Endothelial cell of umbilical vein (primary cell): ENCODE data around the gene RNF4. TPM values are rescaled to one million over a fixed set of nuclear protein-coding genes. Genes with fewer than 3 reads are reported as not detected.

Experiments used
- BruUV-seq: library from RNA; stranded (reverse); fragments of 400-500 nt; replicated peaks from 2 replicates; lab custom pipeline; 2021; lab: Mats Ljungman, UMichigan
- CTCF ChIA-PET: fragments of 300-600, 350-600 bp; sonication (Branson Sonifier 250); formaldehyde crosslinking; loops from one replicate; lab custom pipeline; 2021; ENCODE audit warnings: antibody characterized with exemption, inconsistent platforms; lab: Charles Lee
- POLR2A ChIA-PET: fragments of 300-600, 350-600 bp; sonication (Branson Sonifier 250); formaldehyde crosslinking; loops from one replicate; lab custom pipeline; 2021; ENCODE audit warnings: antibody characterized with exemption, inconsistent platforms; lab: Charles Lee
- DNase-seq: peaks from one replicate; pipeline ENCODE4 v3.0.0-alpha.2; 2011; ENCODE audit warnings: low read depth, low spot score
- FAIRE-seq: peaks from 2 replicates; lab custom pipeline; 2011; peaks lifted over from hg19 to GRCh38; lab: Jason Lieb, UNC
- H2AFZ ChIP-seq: 2 replicates; pipeline ENCODE4 v1.6.0; 2012; ENCODE audit warnings: low read depth, low read length, control low read depth, inconsistent platforms
- H3K27ac ChIP-seq: 2 replicates; pipeline ENCODE4 v1.5.1; 2011; ENCODE audit warnings: low read depth, mild to moderate bottlenecking, control low read depth, low read length, moderate library complexity; ENCODE audit not compliant: insufficient read depth
- H3K27me3 ChIP-seq, 2 experiments: 2 replicates each; pipeline versions ENCODE4 v1.6.0 to v1.6.1; 2011; ENCODE audit warnings: low read length in 2 of 2, mixed read lengths in 1 of 2; ENCODE audit not compliant: control insufficient read depth in 2 of 2, insufficient read depth in 2 of 2
- H3K36me3 ChIP-seq, 2 experiments: 2 replicates in 1 of 2; 3 replicates in 1 of 2; pipeline ENCODE4 v1.5.1; 2011; ENCODE audit warnings: low read length in 2 of 2, mild to moderate bottlenecking in 1 of 2, moderate library complexity in 1 of 2; ENCODE audit not compliant: control insufficient read depth in 2 of 2, insufficient read depth in 2 of 2; ENCODE audit errors: extremely low read depth in 1 of 2
- H3K4me1 ChIP-seq: 3 replicates; pipeline ENCODE4 v1.5.1; 2011; ENCODE audit warnings: mild to moderate bottlenecking, low read length; ENCODE audit not compliant: control insufficient read depth, insufficient read depth; ENCODE audit errors: extremely low read depth
- H3K4me2 ChIP-seq: 2 replicates; pipeline ENCODE4 v1.6.1; 2011; ENCODE audit warnings: low read length, control low read depth, mixed read lengths; ENCODE audit not compliant: insufficient read depth
- H3K4me3 ChIP-seq, 3 experiments: fragments of 200-600 bp in 1 of 3; sonication (generic), shearing (Covaris generic) in 1 of 3; replicated peaks in 1 of 3; 2 replicates each; pipeline ENCODE4 v1.5.1; 2011 to 2016; ENCODE audit warnings: control low read depth in 3 of 3, low read length in 3 of 3, mild to moderate bottlenecking in 2 of 3, inconsistent platforms in 1 of 3, low read depth in 1 of 3, moderate library complexity in 1 of 3; ENCODE audit not compliant: insufficient read depth in 1 of 3
- H3K79me2 ChIP-seq: 2 replicates; pipeline ENCODE4 v1.6.0; 2012; ENCODE audit warnings: low read length, inconsistent platforms; ENCODE audit not compliant: control insufficient read depth, insufficient read depth
- H3K9ac ChIP-seq: replicated peaks from 2 replicates; pipeline ENCODE3; 2011; ENCODE audit warnings: low read length, control low read depth; ENCODE audit not compliant: insufficient read depth; ENCODE audit errors: extremely low read depth
- H3K9me1 ChIP-seq: replicated peaks from 3 replicates; pipeline ENCODE4 v1.6.0; 2011; ENCODE audit warnings: mild to moderate bottlenecking, low read length; ENCODE audit not compliant: control insufficient read depth, insufficient read depth; ENCODE audit errors: extremely low read depth
- H3K9me3 ChIP-seq: replicated peaks from 2 replicates; pipeline ENCODE4 v1.5.1; 2012; ENCODE audit warnings: low read length, inconsistent platforms; ENCODE audit not compliant: control insufficient read depth, insufficient read depth
- H4K20me1 ChIP-seq: replicated peaks from 2 replicates; pipeline ENCODE3; 2011; ENCODE audit warnings: mild to moderate bottlenecking, low read length; ENCODE audit not compliant: control insufficient read depth, insufficient read depth; ENCODE audit errors: extremely low read depth
- CTCF ChIP-seq, 2 donors: IDR thresholded peaks; 1 replicate in 1 of 2; 2 replicates in 1 of 2; pipeline ENCODE4 v1.5.1; 2011; ENCODE audit warnings: low read length in 2 of 2, mild to moderate bottlenecking in 2 of 2, moderate library complexity in 2 of 2, control low read depth in 1 of 2, inconsistent platforms in 1 of 2, low read depth in 1 of 2; ENCODE audit not compliant: insufficient read depth in 1 of 2; ENCODE audit errors: extremely low read depth in 1 of 2
- EZH2 ChIP-seq: IDR thresholded peaks from 2 replicates; pipeline ENCODE4 v1.6.1; 2012; ENCODE audit warnings: borderline replicate concordance, low read depth, mild to moderate bottlenecking, moderate library complexity, low read length, inconsistent platforms; ENCODE audit not compliant: severe bottlenecking
- FOS ChIP-seq: IDR thresholded peaks from 2 replicates; pipeline ENCODE4 v1.6.1; 2011; ENCODE audit warnings: mild to moderate bottlenecking, low read length, moderate library complexity, borderline replicate concordance; ENCODE audit not compliant: insufficient read depth
- GATA2 ChIP-seq: IDR thresholded peaks from 2 replicates; pipeline ENCODE4 v1.7.0; 2011; ENCODE audit warnings: low read depth, mild to moderate bottlenecking, moderate library complexity, mixed read lengths, low read length; ENCODE audit not compliant: insufficient read length, insufficient read depth
- JUN ChIP-seq: IDR thresholded peaks from 2 replicates; pipeline ENCODE4 v1.6.1; 2011; ENCODE audit warnings: borderline replicate concordance, low read depth; ENCODE audit not compliant: insufficient read length, insufficient read depth
- MAX ChIP-seq: IDR thresholded peaks from 2 replicates; pipeline ENCODE4 v1.6.1; 2011; ENCODE audit not compliant: insufficient read depth, insufficient read length
- MYC ChIP-seq: IDR thresholded peaks from one replicate; pipeline ENCODE4 v1.6.1; 2011; ENCODE audit warnings: mild to moderate bottlenecking, low read depth, low read length
- POLR2A ChIP-seq: IDR thresholded peaks from 2 replicates; pipeline ENCODE4 v1.6.1; 2012; ENCODE audit warnings: low read depth, mild to moderate bottlenecking, control low read depth, low read length
- POLR2AphosphoS5 ChIP-seq: IDR thresholded peaks from 2 replicates; pipeline ENCODE4 v1.6.1; 2012; ENCODE audit warnings: low read depth, mild to moderate bottlenecking, control low read depth, low read length, moderate library complexity; ENCODE audit not compliant: insufficient read depth
- dilution Hi-C: fragments of 300-500 bp; cut with MboI; formaldehyde crosslinking; loops from one replicate; pipeline ENCODE4 v1.15.0; 2019; ENCODE audit warnings: low sequenced_read_pairs; ENCODE audit not compliant: extremely low pct_ligation_motif_present
- intact Hi-C: fragments of 100-400 bp; cut with micrococcal nuclease; formaldehyde crosslinking; loops from one replicate; pipeline ENCODE4 v1.10.0; 2022
- polyA plus RNA-seq, 4 experiments: library from polyadenylated mRNA; depleted of rRNA in 3 of 4; stranded (reverse) in 3 of 4; unstranded in 1 of 4; fragments of >200 nt; gene quantifications; 2 replicates each; pipeline versions ENCODE4 v1.2.1 to v1.2.3, GENCODE V29; 2011 to 2012; ENCODE audit warnings: missing spikeins in 1 of 4
- total RNA-seq: library from RNA; stranded (reverse); gene quantifications from 2 replicates; pipeline ENCODE4 v1.2.3, GENCODE V29; 2021

Gene RNF4
- total and polyA plus RNA-seq, 2 donors (not counting 3 experiments of a cell fraction or from before 2014, with no cell fraction given): 64.3 to 71.4 TPM

DNA sequence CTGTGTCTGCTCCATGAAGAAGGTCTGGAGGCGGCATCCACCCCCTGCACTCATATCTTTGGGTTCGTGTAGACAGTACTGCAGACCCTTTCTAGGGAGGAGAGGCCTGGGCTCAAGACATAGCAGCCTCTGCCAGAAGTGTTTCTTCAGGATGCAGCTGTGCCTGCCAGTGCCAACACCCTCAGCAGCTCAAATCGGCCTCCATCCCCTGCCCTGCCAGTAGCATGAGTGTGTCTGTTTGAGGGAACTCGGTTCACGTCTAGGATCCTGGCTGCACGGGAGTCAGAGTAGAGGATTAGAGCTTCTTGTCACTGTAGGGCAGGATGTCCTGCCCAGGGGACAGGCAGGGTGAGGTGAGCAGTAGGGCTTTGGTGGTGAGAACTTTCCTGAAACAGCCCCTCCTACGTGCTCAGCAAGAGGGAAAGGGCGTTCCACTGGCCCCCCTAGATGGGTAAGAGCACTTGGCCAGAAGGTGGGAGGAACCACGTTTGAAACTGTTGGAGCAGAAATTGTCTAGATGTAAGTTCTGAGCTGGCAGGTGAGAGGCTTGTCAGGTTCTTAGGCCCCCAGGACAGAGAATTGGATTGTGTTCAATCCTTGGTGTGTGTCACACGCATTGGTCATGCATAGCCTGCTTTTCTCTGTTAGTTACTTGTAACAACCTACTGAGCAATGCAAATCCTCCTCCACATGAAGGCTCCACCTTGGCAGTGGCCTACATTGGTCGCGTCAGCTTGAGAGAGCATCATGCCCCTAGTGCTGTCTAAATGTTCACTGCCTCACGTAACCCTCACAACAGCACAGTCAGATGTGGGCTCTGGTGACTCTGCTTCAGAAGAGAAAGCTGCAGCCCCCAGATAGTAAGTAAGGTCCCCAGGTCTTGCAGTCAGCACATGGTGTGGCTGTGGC lies 41.7 kb downstream of the RNF4 start:
- Histone ChIP-seq H3K79me2 (peaks cover 30% of the 10 kb centered on the region), H3K27ac (no peak overlapping the region), H3K9me1 (no peaks in the 10 kb centered on the region), H2AFZ (no peak overlapping the region), H4K20me1 (no peaks in the 10 kb centered on the region), H3K4me1 (peaks cover 2% of the 10 kb centered on the region), H3K36me3 (peaks cover 21 to 51% of the 10 kb centered on the region in 2 experiments), H3K27me3 (no peaks in the 10 kb centered on the region), H3K9me3 (no peaks in the 10 kb centered on the region), H3K9ac (no peak overlapping the region), H3K4me3 (no peak overlapping the region), H3K4me2 (no peak overlapping the region)
- TF ChIP-seq MAX (no peak), EZH2 (no peak), MYC (no peak), FOS (no peak), GATA2 (no peak), POLR2AphosphoS5 (no peak), CTCF (IDR thresholded peaks at IDR 0.05; ENCODE audit: extremely low read depth in 1 of 2, insufficient read depth in 1 of 2, low read depth in 1 of 2, low read length in 2 of 2) (no peak), POLR2A (no peak), JUN (no peak)
- DNase-seq: no peak
- ChIA-PET CTCF (no interaction called here), POLR2A (no interaction called here)
- no TSS peak for BruUV-seq
- dilution Hi-C loops (no loop called here), intact Hi-C loops (no loop called here)
- no peak for FAIRE-seq
